ENCODE measurements around the gene ITPR2.

- TF ChIP-seq POLR2A (IDR thresholded peaks at IDR 0.05; ENCODE audit: low read depth, low read length), result no peak
- TF ChIP-seq POLR2AphosphoS5 (IDR thresholded peaks at IDR 0.05; ENCODE audit: low read depth, low read length), result no peak
Observed at GRCh38 chr12:26773313-26774104, 59.5 kb downstream of the ITPR2 start.

Measured in GM12892 (cell line).